PFSK-1 (cell line): ENCODE data around the gene ADH4.

Experiments
- FOXP2 ChIP-seq: optimal IDR thresholded peaks from 2 replicates; pipeline ENCODE3; 2011; ENCODE audit warnings: borderline replicate concordance, control low read depth, inconsistent platforms; ENCODE audit not compliant: insufficient read depth; ENCODE audit errors: extremely low read length, extremely low read depth
- POLR2AphosphoS5 ChIP-seq: IDR thresholded peaks from 2 replicates; pipeline ENCODE4 v1.6.1; 2012; ENCODE audit warnings: low read depth, mild to moderate bottlenecking, control low read depth, low read length, moderate library complexity
- REST ChIP-seq, 2 experiments: IDR thresholded peaks; 2 replicates each; pipeline versions ENCODE4 v1.6.1 to v1.8.0; 2011 to 2012; ENCODE audit warnings: low read depth in 2 of 2, low read length in 2 of 2, control low read depth in 1 of 2, inconsistent platforms in 1 of 2, mild to moderate bottlenecking in 1 of 2, moderate library complexity in 1 of 2; ENCODE audit not compliant: insufficient read depth in 1 of 2
- SIN3A ChIP-seq: IDR thresholded peaks from 2 replicates; pipeline ENCODE4 v1.6.1; 2012; ENCODE audit warnings: mild to moderate bottlenecking, low read length, moderate library complexity, borderline replicate concordance; ENCODE audit not compliant: insufficient read depth
- TAF1 ChIP-seq: IDR thresholded peaks from 2 replicates; pipeline ENCODE4 v1.6.1; 2012; ENCODE audit warnings: low read length, control low read depth, borderline replicate concordance; ENCODE audit not compliant: insufficient read depth

Gene ADH4

DNA sequence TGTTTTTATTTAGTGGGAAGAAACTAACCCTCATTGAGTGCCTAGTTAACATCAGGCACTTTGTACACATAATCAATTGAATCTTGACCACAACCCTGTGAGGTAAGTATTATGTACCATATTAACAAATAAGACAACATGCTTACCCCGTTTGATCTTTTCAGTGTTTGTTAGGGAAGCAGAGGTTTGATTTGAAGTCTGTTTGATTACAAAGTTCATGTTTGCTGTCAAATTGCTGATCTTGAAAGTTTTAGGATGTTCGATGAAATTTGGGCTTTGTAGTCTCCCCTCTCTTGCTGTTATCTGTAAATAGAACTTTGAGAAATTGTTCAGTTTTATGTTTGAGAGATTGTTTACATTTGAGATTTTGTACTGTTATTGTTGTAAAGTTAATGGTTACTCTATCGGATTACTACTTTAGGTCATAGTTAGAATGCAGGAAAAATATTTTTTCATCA is 13.4 kb upstream of the ADH4 start:
- TF ChIP-seq REST (IDR thresholded peaks at IDR 0.05; ENCODE audit: insufficient read depth in 1 of 2, low read depth in 2 of 2, low read length in 2 of 2) (no peak), FOXP2 (no peak), POLR2AphosphoS5 (no peak), SIN3A (no peak), TAF1 (no peak)

- TF ChIP-seq SIN3A (no peak), REST (IDR thresholded peaks at IDR 0.05; ENCODE audit: insufficient read depth in 1 of 2, low read depth in 2 of 2, low read length in 2 of 2) (no peak)
These were observed 12.9 kb upstream of the ADH4 start for GRCh38 chr4:99156992-99157391.

DNA sequence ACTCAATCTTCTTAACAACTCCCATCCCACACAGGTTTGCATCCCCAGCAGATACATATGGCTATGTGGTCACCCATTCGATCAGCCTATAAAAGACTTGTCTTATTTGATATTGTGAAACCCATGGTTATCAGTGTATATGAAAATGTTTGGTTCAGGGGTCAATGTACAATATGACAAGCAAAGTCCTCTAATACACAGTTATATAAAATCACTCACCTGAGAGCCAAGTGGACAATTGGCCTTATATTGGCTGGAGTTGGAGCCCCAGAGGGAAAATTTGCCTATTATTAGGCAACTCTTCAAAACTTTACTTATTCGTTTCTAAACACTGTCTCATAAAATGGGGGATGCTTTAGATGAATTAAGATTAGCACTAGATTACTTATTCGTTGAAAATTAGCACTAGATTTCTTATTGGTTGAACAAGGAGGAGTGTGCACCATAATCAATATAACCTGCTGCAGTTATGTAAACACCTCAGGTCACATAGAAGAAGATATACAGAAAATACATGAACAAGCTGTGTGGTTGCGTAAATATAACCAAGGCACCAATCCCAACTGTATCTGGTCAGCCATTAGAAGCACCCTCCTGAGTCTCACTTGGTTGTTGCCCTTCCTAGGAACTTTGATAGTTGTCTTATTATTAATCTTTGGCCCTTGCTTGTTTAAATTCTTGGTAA is 10.7 kb upstream of the ADH4 start:
- TF ChIP-seq POLR2AphosphoS5, result no peak
- no peak for TF ChIP-seq FOXP2
- TF ChIP-seq REST (IDR thresholded peaks at IDR 0.05; ENCODE audit: insufficient read depth in 1 of 2, low read depth in 2 of 2, low read length in 2 of 2), result no peak
- TF ChIP-seq SIN3A, result no peak
- TF ChIP-seq TAF1, result no peak

GRCh38 chr4:99151995-99152394 is 7.9 kb upstream of the ADH4 start:
- TF ChIP-seq SIN3A, result no peak

DNA sequence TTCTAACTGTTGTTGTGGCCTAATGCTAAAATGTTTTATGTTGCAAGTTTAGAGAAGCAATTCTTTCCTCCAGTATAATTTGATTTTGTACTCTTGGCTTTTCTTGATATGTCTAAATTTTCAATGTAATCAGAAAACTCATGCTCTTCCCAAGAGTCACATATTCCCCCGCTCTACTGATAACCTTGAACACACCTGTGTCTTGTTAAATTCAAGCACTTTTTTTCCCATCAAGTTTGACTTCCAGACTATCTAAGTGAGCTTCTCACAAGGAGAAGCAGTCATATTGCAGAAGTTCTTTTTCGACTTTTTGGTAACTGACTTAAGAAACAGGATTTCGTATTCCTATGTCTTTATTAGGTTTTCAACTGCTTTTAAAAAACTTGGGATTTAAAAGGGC is 7.4 kb upstream of the ADH4 start:
- TF ChIP-seq REST (IDR thresholded peaks at IDR 0.05; ENCODE audit: insufficient read depth in 1 of 2, low read depth in 2 of 2, low read length in 2 of 2), result no peak
- no peak for TF ChIP-seq SIN3A
